Omental fat pad (tissue), 4 donors: ENCODE results near the gene ADIPOR1. TPM values are rescaled to one million over a fixed set of nuclear protein-coding genes. Genes with fewer than 3 reads are reported as not detected.
"Not testable (repeated sequence)": the region's sequence is repeated elsewhere in the genome, so short reads cannot be mapped to it uniquely, and the experiment has no call there.

Source experiments
- ATAC-seq: fragments of 150-250 bp; one replicate; pipeline ENCODE4 v1.9.1; 2016; ENCODE audit warnings: mild to moderate bottlenecking, moderate library complexity; ENCODE audit not compliant: low FRiP score
- DNase-seq: peaks from one replicate; pipeline ENCODE4 v3.0.0-alpha.2; 2019; ENCODE audit warnings: low spot score
- total RNA-seq, 4 donors: library from RNA; depleted of rRNA; stranded (reverse); fragments of >200 nt; gene quantifications; one replicate each; pipeline ENCODE4 v1.1.0, GENCODE V29; 2016
- TF ChIP-seq, protein P1 (sequence below), 3 donors: fragments of 450-650 bp; IDR thresholded peaks; one replicate each; pipeline ENCODE4 v1.5.1; 2016 to 2017; ENCODE audit warnings: antibody characterized with exemption in 3 of 3, mild to moderate bottlenecking in 3 of 3, moderate library complexity in 2 of 3

Gene ADIPOR1
- total RNA-seq, 4 donors from 2014 or later: 79.0 to 117 (median 94.2) TPM

DNA sequence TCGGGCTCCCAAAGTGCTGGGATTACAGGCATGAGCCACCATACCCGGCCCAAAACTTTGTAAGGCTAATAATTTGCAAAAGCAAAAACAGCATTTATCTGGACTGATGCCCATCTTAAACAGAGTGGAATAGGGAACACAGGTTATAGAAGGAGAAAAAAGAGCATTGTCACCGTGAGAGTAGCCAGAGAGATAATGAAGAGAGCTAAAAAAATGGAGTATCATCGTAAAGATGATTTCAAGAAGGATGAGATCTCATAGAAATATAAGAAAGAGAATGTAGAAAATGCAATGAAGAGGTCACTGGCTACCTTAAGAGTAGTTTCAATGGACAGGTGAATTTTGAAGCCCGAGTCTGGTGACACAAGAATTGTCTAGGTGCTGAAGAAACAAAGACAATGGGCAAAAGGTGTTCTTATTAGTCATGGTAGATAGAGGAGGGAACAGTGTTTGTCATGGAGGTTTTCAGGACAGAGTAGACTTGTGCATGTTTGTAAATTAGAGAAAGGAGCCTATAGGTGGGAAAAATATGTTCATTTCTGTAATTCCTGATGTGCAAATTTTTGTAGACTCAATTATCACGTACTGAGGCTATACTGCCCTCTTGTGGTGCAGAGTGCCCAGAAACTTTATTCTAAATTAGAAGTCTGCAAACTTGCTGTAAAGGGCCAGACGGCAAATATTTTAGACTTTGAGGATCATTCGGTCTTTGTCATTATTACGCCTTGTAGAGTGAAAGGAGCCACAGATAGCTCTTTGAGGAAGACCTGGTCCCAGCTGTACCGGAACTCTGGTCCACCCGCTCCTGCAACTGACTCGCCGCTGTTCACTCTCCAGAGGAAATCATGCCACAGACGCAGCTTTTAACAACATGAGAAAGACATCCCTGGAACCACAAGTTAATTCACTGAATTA is 41.0 kb upstream of the ADIPOR1 start:
- DNase-seq (peak; percentile 75), ATAC-seq (peak; percentile 59)
- TF ChIP-seq, protein P1, sequence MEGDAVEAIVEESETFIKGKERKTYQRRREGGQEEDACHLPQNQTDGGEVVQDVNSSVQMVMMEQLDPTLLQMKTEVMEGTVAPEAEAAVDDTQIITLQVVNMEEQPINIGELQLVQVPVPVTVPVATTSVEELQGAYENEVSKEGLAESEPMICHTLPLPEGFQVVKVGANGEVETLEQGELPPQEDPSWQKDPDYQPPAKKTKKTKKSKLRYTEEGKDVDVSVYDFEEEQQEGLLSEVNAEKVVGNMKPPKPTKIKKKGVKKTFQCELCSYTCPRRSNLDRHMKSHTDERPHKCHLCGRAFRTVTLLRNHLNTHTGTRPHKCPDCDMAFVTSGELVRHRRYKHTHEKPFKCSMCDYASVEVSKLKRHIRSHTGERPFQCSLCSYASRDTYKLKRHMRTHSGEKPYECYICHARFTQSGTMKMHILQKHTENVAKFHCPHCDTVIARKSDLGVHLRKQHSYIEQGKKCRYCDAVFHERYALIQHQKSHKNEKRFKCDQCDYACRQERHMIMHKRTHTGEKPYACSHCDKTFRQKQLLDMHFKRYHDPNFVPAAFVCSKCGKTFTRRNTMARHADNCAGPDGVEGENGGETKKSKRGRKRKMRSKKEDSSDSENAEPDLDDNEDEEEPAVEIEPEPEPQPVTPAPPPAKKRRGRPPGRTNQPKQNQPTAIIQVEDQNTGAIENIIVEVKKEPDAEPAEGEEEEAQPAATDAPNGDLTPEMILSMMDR (IDR thresholded peaks at IDR 0.05): no peak

DNA sequence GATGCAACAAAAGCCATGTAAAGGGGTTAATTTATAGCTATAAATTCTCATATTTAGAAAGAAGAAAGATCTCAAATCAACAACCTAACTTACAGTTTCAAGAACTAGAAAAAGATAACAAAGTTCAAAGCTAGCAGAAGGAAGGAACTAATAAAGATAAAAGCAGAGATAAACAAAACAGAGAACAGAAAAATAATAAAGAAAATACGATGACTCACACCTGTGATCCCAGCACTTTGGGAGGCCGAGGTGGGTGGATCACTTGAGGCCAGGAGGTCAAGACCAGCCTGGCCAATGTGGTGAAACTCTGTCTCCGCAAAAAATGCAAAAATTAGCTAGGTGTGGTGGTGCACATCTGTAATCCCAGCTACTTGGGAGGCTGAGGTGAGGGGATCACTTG is 36.6 kb upstream of the ADIPOR1 start:
- no peak for ATAC-seq
- no peak for DNase-seq
- TF ChIP-seq, protein P1 (IDR thresholded peaks at IDR 0.05): no peak

GRCh38 chr1:202991112-202991511 is 33.0 kb upstream of the ADIPOR1 start:
- ATAC-seq (no peak), DNase-seq (no peak)
- TF ChIP-seq, protein P1 (IDR thresholded peaks at IDR 0.05): no peak

- no peak for DNase-seq
- TF ChIP-seq, protein P1 (IDR thresholded peaks at IDR 0.05): no peak
- ATAC-seq: no peak
Measured at GRCh38 chr1:202989879-202990278, 31.8 kb upstream of the ADIPOR1 start.

DNA sequence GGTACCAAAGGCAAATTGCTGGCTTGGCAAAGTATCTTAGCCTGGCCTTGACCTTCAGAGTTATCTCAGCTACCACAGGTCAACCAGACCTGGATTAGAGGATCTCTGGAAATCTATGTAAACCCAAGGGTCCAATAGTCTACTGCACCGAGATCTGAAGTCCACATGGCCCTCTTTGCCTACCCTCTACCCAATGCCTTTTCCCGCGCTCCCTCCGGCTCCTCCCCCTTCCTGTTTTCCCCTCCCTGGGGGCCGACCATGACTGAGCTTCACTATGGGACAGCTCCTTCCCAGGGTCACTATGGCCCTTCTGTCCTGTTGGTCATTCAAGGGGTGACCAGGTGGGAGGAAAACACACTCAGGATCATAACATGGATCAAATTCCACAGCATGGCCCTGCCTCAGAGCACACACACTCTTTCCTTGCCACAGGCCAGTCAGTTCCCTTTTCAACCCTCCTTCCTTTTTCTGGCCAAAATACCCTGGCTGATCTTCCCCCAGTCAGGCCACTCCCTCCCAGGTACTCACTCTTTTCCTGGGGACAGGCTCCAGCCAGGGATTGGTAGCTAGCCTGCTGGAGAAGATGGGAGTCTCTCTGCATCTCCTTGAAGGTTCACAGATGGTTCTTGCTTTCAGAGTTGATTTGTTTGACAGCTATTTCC is 29.9 kb upstream of the ADIPOR1 start:
- no peak for ATAC-seq
- no peak for DNase-seq
- TF ChIP-seq, protein P1 (IDR thresholded peaks at IDR 0.05): no peak

DNA sequence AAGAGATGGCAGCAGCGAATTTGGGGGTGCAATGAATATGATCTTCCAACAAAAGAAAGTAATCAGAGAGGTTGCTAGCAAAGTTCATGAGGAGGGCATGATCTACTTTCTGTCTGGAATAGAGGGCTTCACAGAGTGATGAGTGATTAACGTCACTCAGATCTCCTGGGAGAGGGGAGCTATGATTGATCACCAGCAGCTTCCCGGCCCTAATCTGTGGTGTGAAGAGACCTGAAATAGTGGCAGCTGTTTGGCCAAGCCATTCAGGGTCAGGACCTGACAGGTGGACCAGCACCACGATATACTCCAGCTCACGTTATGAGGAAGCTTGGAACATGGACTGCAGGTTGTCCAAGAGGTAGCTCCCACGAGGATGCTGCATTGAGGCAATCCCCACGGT is 29.1 kb upstream of the ADIPOR1 start:
- TF ChIP-seq, protein P1 (IDR thresholded peaks at IDR 0.05): no peak
- ATAC-seq: no peak
- DNase-seq: no peak

- not testable (repeated sequence) for DNase-seq, ATAC-seq
Measured at GRCh38 chr1:202986120-202986519, 28.0 kb upstream of the ADIPOR1 start.
